Measurements from ENCODE around the gene AFG1L. TPM values are rescaled to one million over a fixed set of nuclear protein-coding genes. Genes with fewer than 3 reads are reported as not detected.
"Not testable (repeated sequence)": the region's sequence is repeated elsewhere in the genome, so short reads cannot be mapped to it uniquely, and the experiment has no call there.

AFG1L gene
- 1 to 10 TPM; 3.5 TPM for total RNA-seq

DNA sequence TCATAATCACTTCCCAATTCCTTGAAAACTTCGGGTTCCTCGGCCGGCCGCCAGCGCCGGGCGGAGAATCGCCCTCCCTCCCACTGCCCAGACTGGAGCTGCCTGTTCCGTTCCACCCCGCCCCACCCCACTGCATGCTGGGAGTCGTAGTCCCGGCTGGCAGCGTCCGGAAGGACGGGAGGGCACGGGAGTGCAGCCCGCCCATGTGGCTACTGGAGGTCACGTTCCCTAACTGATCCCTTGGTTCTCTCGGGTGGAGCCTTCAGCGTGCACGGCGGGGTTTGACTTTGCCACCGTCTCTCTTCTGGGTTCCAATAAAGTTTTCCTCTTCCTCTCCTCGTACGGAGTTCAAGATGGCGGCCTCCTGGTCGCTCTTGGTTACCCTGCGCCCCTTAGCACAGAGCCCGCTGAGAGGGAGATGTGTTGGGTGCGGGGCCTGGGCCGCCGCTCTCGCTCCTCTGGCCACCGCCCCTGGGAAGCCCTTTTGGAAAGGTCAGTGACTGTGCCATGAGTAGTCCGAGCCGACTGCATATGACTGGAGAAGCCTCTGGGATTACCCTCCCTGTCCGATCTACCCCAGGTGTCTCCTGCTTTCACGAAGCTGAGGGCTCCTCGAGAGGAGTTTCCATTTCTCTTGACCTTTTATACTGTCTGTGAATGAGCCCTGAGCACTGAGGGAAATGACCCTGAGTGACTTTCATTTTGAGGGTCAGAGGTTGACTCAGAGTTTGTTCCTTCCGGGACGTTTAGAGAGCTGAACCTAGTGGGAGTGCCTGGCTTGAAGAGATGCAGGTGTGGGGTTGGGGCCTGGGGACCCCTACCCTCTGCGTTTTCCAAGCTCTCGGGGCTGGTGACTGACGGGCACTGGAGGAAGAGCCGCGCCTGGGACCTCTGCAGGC, at the start of gene AFG1L:
AFG1L (plus strand) TSS at position 328 of the 899 bp plus-strand sequence; CDS start at position 354, 26 bp downstream.
- Histone ChIP-seq H3K4me1 (replicated peaks) (peaks cover 5% of the 10 kb centered on the region), H3K9me3 (no peaks in the 10 kb centered on the region), H3K36me3 (no peaks in the 10 kb centered on the region), H3K27me3 (replicated peaks; ENCODE audit: insufficient read depth) (no peaks in the 10 kb centered on the region), H3K27ac (peak within 1 kb of the TSS; percentile 91 to 92), H3K4me3 (peak within 1 kb of the TSS; percentile 71 to 77)
- TF ChIP-seq POLR2AphosphoS5 (IDR thresholded peaks at IDR 0.05) = peak; percentile 97
- peak; percentile 57 for TF ChIP-seq POLR2A (IDR thresholded peaks at IDR 0.05)
- TF ChIP-seq, protein P1, sequence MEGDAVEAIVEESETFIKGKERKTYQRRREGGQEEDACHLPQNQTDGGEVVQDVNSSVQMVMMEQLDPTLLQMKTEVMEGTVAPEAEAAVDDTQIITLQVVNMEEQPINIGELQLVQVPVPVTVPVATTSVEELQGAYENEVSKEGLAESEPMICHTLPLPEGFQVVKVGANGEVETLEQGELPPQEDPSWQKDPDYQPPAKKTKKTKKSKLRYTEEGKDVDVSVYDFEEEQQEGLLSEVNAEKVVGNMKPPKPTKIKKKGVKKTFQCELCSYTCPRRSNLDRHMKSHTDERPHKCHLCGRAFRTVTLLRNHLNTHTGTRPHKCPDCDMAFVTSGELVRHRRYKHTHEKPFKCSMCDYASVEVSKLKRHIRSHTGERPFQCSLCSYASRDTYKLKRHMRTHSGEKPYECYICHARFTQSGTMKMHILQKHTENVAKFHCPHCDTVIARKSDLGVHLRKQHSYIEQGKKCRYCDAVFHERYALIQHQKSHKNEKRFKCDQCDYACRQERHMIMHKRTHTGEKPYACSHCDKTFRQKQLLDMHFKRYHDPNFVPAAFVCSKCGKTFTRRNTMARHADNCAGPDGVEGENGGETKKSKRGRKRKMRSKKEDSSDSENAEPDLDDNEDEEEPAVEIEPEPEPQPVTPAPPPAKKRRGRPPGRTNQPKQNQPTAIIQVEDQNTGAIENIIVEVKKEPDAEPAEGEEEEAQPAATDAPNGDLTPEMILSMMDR (IDR thresholded peaks at IDR 0.05) = no peak
- DNase-seq (ENCODE audit: low spot score) = peak; percentile 92
- intact Hi-C loops (cut with DNase I) = no loop called here
- WGBS = 1% methylated on average over 45 of the region's 46 CpGs

DNA sequence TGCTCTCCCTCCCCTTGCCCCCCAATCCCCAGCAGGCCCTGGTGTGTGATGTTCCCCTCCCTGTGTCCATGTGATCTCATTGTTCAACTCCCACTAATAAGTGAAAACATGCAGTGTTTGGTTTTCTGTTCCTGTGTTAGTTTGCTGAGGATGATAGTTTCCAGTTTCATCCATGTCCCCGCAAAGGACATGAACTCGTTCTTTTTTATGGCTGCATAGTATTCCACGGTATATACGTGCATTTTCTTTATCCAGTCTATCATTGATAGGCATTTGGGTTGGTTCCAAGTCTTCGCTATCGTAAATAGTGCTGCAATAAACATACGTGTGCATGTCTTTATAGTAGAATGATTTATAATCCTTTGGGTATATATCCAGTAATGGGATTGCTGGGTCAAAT, 49.8 kb upstream of the AFG1L start:
- H3K36me3 ChIP-seq; intact Hi-C loops (cut with DNase I); DNase-seq (ENCODE audit: low spot score); H3K27ac ChIP-seq; H3K4me1 ChIP-seq (replicated peaks); H3K27me3 ChIP-seq (replicated peaks; ENCODE audit: insufficient read depth); H3K9me3 ChIP-seq; H3K4me3 ChIP-seq: not testable (repeated sequence)
- 96% methylated on average over 7 of the region's 7 CpGs for WGBS

DNA sequence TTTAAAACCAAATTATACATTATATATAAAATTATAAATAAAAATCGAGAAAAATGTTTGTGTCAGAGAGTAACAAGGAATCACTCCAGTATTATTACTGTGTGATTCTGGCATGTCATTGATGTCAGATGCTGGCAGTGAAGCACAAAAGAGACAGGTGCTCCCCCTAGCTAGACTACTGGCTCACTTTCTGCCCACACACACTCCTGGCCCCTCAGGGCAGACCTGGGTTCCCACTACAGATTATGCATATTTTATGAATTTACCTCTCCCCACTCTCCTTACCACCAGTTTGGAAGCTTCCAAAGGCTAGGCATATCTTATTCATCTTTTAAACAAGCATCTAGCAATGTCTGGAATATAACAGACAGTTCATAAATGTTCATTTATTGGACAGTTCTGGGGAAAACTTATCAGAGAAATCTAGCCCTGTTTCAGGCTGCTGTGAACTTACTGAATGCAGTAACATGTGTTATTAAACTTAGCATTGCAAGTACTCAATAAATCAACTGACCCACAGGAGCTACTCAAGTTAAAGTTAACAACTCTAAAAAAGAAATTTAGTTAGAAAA, 46.8 kb upstream of the AFG1L start:
- Histone ChIP-seq H3K27me3 (replicated peaks; ENCODE audit: insufficient read depth) (no peaks in the 10 kb centered on the region), H3K36me3 (no peaks in the 10 kb centered on the region), H3K27ac (no peak overlapping the region), H3K4me3 (no peak overlapping the region), H3K4me1 (replicated peaks) (peaks cover 2% of the 10 kb centered on the region), H3K9me3 (no peaks in the 10 kb centered on the region)
- TF ChIP-seq POLR2AphosphoS5 (IDR thresholded peaks at IDR 0.05) (no peak), POLR2A (IDR thresholded peaks at IDR 0.05) (no peak)
- intact Hi-C loops (cut with DNase I) = no loop called here
- 57% methylated on average over 1 of the region's 1 CpG for WGBS
- DNase-seq (ENCODE audit: low spot score) = no peak

DNA sequence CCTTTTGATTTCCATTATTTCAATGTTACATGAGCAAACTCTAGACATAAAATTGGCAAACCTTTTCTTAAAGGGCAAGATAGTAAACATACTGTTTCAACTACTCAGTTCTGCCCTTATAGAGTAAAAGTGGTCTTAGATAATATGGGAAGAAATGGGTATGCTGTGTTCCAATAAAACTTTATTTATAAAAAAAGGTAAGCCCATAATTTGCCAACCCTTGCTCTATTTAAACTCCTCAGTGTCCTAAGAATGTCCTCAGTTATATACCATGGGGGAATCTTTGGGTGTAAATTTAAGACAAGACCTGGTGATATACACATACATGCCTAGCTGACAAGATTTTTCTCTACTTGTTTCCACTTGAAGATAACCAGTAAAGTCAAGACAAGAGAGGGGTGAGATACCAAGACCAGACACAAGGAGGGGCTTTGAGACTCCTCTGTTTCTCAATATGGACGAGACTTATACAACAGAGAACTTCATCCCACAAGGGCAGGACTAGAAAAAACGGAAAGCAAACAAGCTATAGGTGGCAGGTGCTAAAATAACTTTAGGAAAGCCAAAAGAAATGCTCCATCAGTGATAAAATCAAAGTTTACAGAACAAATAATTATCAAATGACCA, 44.5 kb upstream of the AFG1L start:
- TF ChIP-seq, protein P1 (IDR thresholded peaks at IDR 0.05) = no peak
- no peak for TF ChIP-seq POLR2AphosphoS5 (IDR thresholded peaks at IDR 0.05)
- TF ChIP-seq POLR2A (IDR thresholded peaks at IDR 0.05) = no peak
- 69% methylated on average over 2 of the region's 2 CpGs for WGBS
- Histone ChIP-seq H3K4me1 (replicated peaks) (no peaks in the 10 kb centered on the region), H3K27ac (no peak overlapping the region), H3K27me3 (replicated peaks; ENCODE audit: insufficient read depth) (no peaks in the 10 kb centered on the region), H3K9me3 (no peaks in the 10 kb centered on the region), H3K4me3 (no peak overlapping the region), H3K36me3 (no peaks in the 10 kb centered on the region)
- DNase-seq (ENCODE audit: low spot score) = no peak
- intact Hi-C loops (cut with DNase I) = no loop called here

DNA sequence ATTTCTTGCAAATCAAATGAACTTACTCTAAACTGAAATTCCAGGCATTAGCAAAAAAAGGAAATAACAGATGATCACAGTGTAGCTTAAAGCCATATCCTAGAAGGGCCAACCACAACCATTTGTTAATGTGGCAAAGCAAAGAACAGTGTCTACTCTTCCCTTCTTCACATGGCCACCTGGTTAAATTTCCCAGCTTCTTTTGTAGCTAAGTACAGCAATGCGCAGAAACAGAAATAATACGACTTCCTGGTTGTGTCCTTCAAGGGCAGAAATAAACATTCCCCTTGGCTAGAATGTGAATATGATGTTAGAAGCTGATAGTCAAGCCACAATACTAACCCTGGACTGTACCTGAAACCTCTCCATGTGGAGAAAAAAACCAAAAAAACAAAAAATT, 43.6 kb upstream of the AFG1L start:
- TF ChIP-seq, protein P1 (IDR thresholded peaks at IDR 0.05) = no peak
- TF ChIP-seq POLR2AphosphoS5 (IDR thresholded peaks at IDR 0.05) = no peak
- TF ChIP-seq POLR2A (IDR thresholded peaks at IDR 0.05) = no peak
- Histone ChIP-seq H3K4me3 (no peak overlapping the region), H3K27me3 (replicated peaks; ENCODE audit: insufficient read depth) (no peaks in the 10 kb centered on the region), H3K9me3 (no peaks in the 10 kb centered on the region), H3K27ac (no peak overlapping the region), H3K4me1 (replicated peaks) (no peaks in the 10 kb centered on the region), H3K36me3 (no peaks in the 10 kb centered on the region)
- 68% methylated on average over 2 of the region's 2 CpGs for WGBS
- intact Hi-C loops (cut with DNase I) = no loop called here
- no peak for DNase-seq (ENCODE audit: low spot score)

Data from prostate gland (tissue), 2 donors.